HCT116 (cell line): ENCODE measurements around the gene USP54. TPM values are rescaled to one million over a fixed set of nuclear protein-coding genes. Genes with fewer than 3 reads are reported as not detected.
"Not testable (repeated sequence)": the region's sequence is repeated elsewhere in the genome, so short reads cannot be mapped to it uniquely, and the experiment has no call there.

Experiments
- ATAC-seq: fragments of 200-7000 bp; cut with Tn5 transposase; 2 replicates; pipeline ENCODE4 v1.9.1; 2020; ENCODE audit warnings: mild to moderate bottlenecking, moderate library complexity
- BruUV-seq: library from RNA; stranded (reverse); fragments of 400-500 nt; replicated peaks from 2 replicates; lab custom pipeline; 2021; lab: Mats Ljungman, UMichigan
- CTCF ChIA-PET: fragments of 300-600 bp; sonication (Branson Sonifier 250); formaldehyde crosslinking; loops from one replicate; lab custom pipeline; 2021; ENCODE audit warnings: antibody characterized with exemption; lab: Charles Lee
- POLR2A ChIA-PET: fragments of 300-600, 350-600 bp; sonication (Branson Sonifier 250); formaldehyde crosslinking; loops from one replicate; lab custom pipeline; 2021; ENCODE audit warnings: antibody characterized with exemption; lab: Charles Lee
- RAD21 ChIA-PET, 2 experiments: fragments of 300-600 bp; sonication (Branson Sonifier 250); formaldehyde crosslinking; loops; one replicate each; lab custom pipeline; 2023; ENCODE audit warnings: low total read pairs in 2 of 2; ENCODE audit not compliant: uncharacterized antibody in 2 of 2, unreplicated experiment in 2 of 2, low non-redundant PET in 1 of 2; lab: Charles Lee
- DNase-seq: peaks from one replicate; pipeline ENCODE4 v3.0.0-alpha.2; 2010; ENCODE audit warnings: low read depth, low spot score
- H2AFZ ChIP-seq: fragments of 200-600 bp; shearing (Covaris generic), sonication (generic); 2 replicates; pipeline ENCODE4 v1.6.1; 2017; ENCODE audit warnings: low read depth, mixed run types, mixed read lengths, antibody characterized with exemption, low read length; ENCODE audit not compliant: poor library complexity, severe bottlenecking
- H3K27ac ChIP-seq: 2 replicates; pipeline ENCODE4 v1.5.1; 2012; ENCODE audit warnings: low read depth, low read length
- H3K27me3 ChIP-seq: fragments of 200-600 bp; sonication (generic); 2 replicates; pipeline ENCODE4 v1.6.1; 2016; ENCODE audit warnings: mixed run types, low read length, mixed read lengths; ENCODE audit not compliant: insufficient read depth
- H3K36me3 ChIP-seq, 2 experiments: fragments of 200-500 bp in 1 of 2; fragments of 200-600 bp in 1 of 2; sonication (Bioruptor generic) in 1 of 2; sonication (generic) in 1 of 2; 2 replicates each; pipeline versions ENCODE4 v1.5.1 to v1.6.1; 2014 to 2016; ENCODE audit warnings: low read length in 2 of 2, inconsistent platforms in 1 of 2, mixed read lengths in 1 of 2, mixed run types in 1 of 2; ENCODE audit not compliant: insufficient read depth in 2 of 2, control insufficient read depth in 1 of 2
- H3K4me1 ChIP-seq, 2 experiments: fragments of 200-600 bp in 1 of 2; sonication (generic) in 1 of 2; 2 replicates each; pipeline versions ENCODE4 v1.5.1 to v1.6.1; 2012 to 2017; ENCODE audit warnings: low read length in 2 of 2, inconsistent platforms in 1 of 2, mild to moderate bottlenecking in 1 of 2, mixed read lengths in 1 of 2, mixed run types in 1 of 2, moderate library complexity in 1 of 2; ENCODE audit not compliant: insufficient read depth in 2 of 2, control insufficient read depth in 1 of 2
- H3K4me2 ChIP-seq: fragments of 200-600 bp; sonication (generic); 2 replicates; pipeline ENCODE4 v1.6.1; 2017; ENCODE audit warnings: mixed run types, low read length, mixed read lengths
- H3K4me3 ChIP-seq, 2 experiments: fragments of 200-600 bp in 1 of 2; sonication (generic) in 1 of 2; replicated peaks in 1 of 2; 2 replicates each; pipeline ENCODE4 v1.5.1; 2011 to 2016; ENCODE audit warnings: low read length in 2 of 2, control low read depth in 1 of 2, low read depth in 1 of 2, mild to moderate bottlenecking in 1 of 2, mixed read lengths in 1 of 2, mixed run types in 1 of 2
- H3K79me2 ChIP-seq: fragments of 200-600 bp; sonication (generic); 2 replicates; pipeline ENCODE4 v1.6.1; 2017; ENCODE audit warnings: mild to moderate bottlenecking, mixed run types, low read length, moderate library complexity, mixed read lengths; ENCODE audit not compliant: insufficient read depth
- H3K9ac ChIP-seq: fragments of 200-600 bp; sonication (generic); 2 replicates; pipeline ENCODE4 v1.6.1; 2016; ENCODE audit warnings: low read length, mixed read lengths
- H3K9me2 ChIP-seq: fragments of 200-600 bp; sonication (generic), shearing (Covaris generic); 2 replicates; pipeline ENCODE4 v1.6.1; 2017; ENCODE audit warnings: mixed run types, mild to moderate bottlenecking, moderate library complexity; ENCODE audit not compliant: insufficient read depth
- H3K9me3 ChIP-seq, 2 experiments: fragments of 200-500 bp in 1 of 2; fragments of 200-600 bp in 1 of 2; sonication (Bioruptor generic) in 1 of 2; sonication (generic) in 1 of 2; 2 replicates each; pipeline ENCODE4 v1.6.1; 2014 to 2017; ENCODE audit warnings: low read length in 2 of 2, mixed read lengths in 2 of 2, inconsistent platforms in 1 of 2, low read depth in 1 of 2, mild to moderate bottlenecking in 1 of 2, mixed run types in 1 of 2, moderate library complexity in 1 of 2; ENCODE audit not compliant: control insufficient read depth in 1 of 2, insufficient read depth in 1 of 2
- H4K20me1 ChIP-seq: fragments of 200-600 bp; sonication (generic), shearing (Covaris generic); 2 replicates; pipeline ENCODE4 v1.6.1; 2017; ENCODE audit warnings: mixed run types, mild to moderate bottlenecking, moderate library complexity; ENCODE audit not compliant: insufficient read depth
- CBX3 ChIP-seq: IDR thresholded peaks from 2 replicates; pipeline ENCODE4 v1.6.1; 2012; ENCODE audit warnings: low read depth
- EZH2phosphoT487 ChIP-seq: fragments of 200-600 bp; IDR thresholded peaks from 2 replicates; pipeline ENCODE4 v1.6.1; 2018; ENCODE audit warnings: antibody characterized with exemption, borderline replicate concordance
- FOSL1 ChIP-seq: IDR thresholded peaks from 2 replicates; pipeline ENCODE4 v1.6.1; 2012; ENCODE audit warnings: low read depth
- RAD21 ChIP-seq: IDR thresholded peaks from 2 replicates; pipeline ENCODE4 v1.6.1; 2012; ENCODE audit warnings: low read depth, mild to moderate bottlenecking
- SIN3A ChIP-seq: IDR thresholded peaks from 2 replicates; pipeline ENCODE4 v1.6.1; 2012; ENCODE audit warnings: low read depth
- SRF ChIP-seq: IDR thresholded peaks from 2 replicates; pipeline ENCODE4 v1.6.1; 2012; ENCODE audit warnings: low read depth
- YY1 ChIP-seq: IDR thresholded peaks from 2 replicates; pipeline ENCODE4 v1.6.1; 2011; ENCODE audit warnings: low read length, low read depth, moderate library complexity, mild to moderate bottlenecking; ENCODE audit not compliant: insufficient replicate concordance; ENCODE audit errors: extremely low read depth
- ZFX ChIP-seq: fragments of 450-650 bp; IDR thresholded peaks from 2 replicates; pipeline ENCODE4 v1.6.1; 2017
- ZNF274 ChIP-seq: fragments of 200-500 bp; sonication (Bioruptor generic); IDR thresholded peaks from 2 replicates; pipeline ENCODE4 v1.6.1; 2014; ENCODE audit warnings: mild to moderate bottlenecking, low read depth, low read length, inconsistent platforms
- intact Hi-C: fragments of 100-400 bp; cut with micrococcal nuclease; formaldehyde crosslinking; loops from 2 replicates; pipeline ENCODE4 v1.10.0; 2022
- total RNA-seq: library from RNA; stranded (reverse); gene quantifications from one replicate; pipeline ENCODE4 v1.2.1, GENCODE V29; 2021; ENCODE audit not compliant: unreplicated experiment

USP54 gene
- total RNA-seq, 1 experiment from 2014 or later, result 28.0 TPM

GRCh38 chr10:73576890-73577591, 14.1 kb downstream of the USP54 start:
- Histone ChIP-seq H3K4me3 (no peak overlapping the region), H3K4me1 (no peaks in the 10 kb centered on the region; a peak in 1 of 4 replicates), H3K4me2 (no peak overlapping the region), H3K9me3 (no peaks in the 10 kb centered on the region), H3K79me2 (no peaks in the 10 kb centered on the region), H2AFZ (no peak overlapping the region), H3K27me3 (no peaks in the 10 kb centered on the region), H4K20me1 (no peaks in the 10 kb centered on the region), H3K27ac (no peak overlapping the region), H3K9me2 (no peaks in the 10 kb centered on the region), H3K36me3 (no peaks in the 10 kb centered on the region), H3K9ac (no peak overlapping the region)
- no TSS peak for BruUV-seq
- POLR2A ChIA-PET, result interaction anchor here (0.6 kb wide), 1 partner anchor 20 kb away, joined by 3 read pairs; no protein-coding TSS in a partner anchor
- CTCF ChIA-PET, result no interaction called here
- ATAC-seq, result no peak
- no peak for TF ChIP-seq ZNF274
- TF ChIP-seq CBX3, result no peak
- TF ChIP-seq RAD21, result no peak
- TF ChIP-seq SRF, result no peak
- no peak for TF ChIP-seq SIN3A
- no peak for TF ChIP-seq YY1
- intact Hi-C loops, result no loop called here
- no peak for DNase-seq
- RAD21 ChIA-PET, result no interaction called here

GRCh38 chr10:73576178-73576889, 14.8 kb downstream of the USP54 start:
- intact Hi-C loops, result no loop called here
- no peak overlapping the region for H3K4me2 ChIP-seq
- no peaks in the 10 kb centered on the region for H3K9me3 ChIP-seq
- no peaks in the 10 kb centered on the region for H3K79me2 ChIP-seq
- no peak overlapping the region for H2AFZ ChIP-seq
- ATAC-seq, result no peak
- TF ChIP-seq FOSL1, result no peak
- no peak for TF ChIP-seq EZH2phosphoT487
- no peak for TF ChIP-seq ZFX
- TF ChIP-seq, all 23 proteins: peak for 0
- Histone ChIP-seq H3K36me3 (no peaks in the 10 kb centered on the region), H3K4me1 (no peaks in the 10 kb centered on the region; a peak in 1 of 4 replicates), H4K20me1 (no peaks in the 10 kb centered on the region), H3K27ac (no peak overlapping the region), H3K4me3 (no peak overlapping the region), H3K9ac (no peak overlapping the region), H3K9me2 (no peaks in the 10 kb centered on the region), H3K27me3 (no peaks in the 10 kb centered on the region)
- ChIA-PET POLR2A (no interaction called here), RAD21 (no interaction called here), CTCF (no interaction called here)
- DNase-seq, result no peak
- no TSS peak for BruUV-seq

GRCh38 chr10:73567025-73567424, 24.1 kb downstream of the USP54 start:
- H3K27ac ChIP-seq, H3K9ac ChIP-seq, H3K4me1 ChIP-seq, H4K20me1 ChIP-seq, H3K27me3 ChIP-seq, H3K9me2 ChIP-seq, POLR2A ChIA-PET, H3K79me2 ChIP-seq, H2AFZ ChIP-seq, CTCF ChIA-PET, ATAC-seq, DNase-seq, H3K9me3 ChIP-seq, BruUV-seq, H3K4me2 ChIP-seq, H3K4me3 ChIP-seq, H3K36me3 ChIP-seq, intact Hi-C loops, RAD21 ChIA-PET: not testable (repeated sequence)
